ENCODE results near the gene PTPRN2.
"Not testable (repeated sequence)": the region's sequence is repeated elsewhere in the genome, so short reads cannot be mapped to it uniquely, and the experiment has no call there.

Gene PTPRN2

GRCh38 chr7:157565201-157565626 is 1022.4 kb downstream of the PTPRN2 start:
- in situ Hi-C loops (cut with MboI; ENCODE audit: low pct_unique_long_range_greater_than_20kb, low sequenced_read_pairs, unreplicated experiment) = no loop called here
- DNase-seq (ENCODE audit: low spot score) = no peak
- TF ChIP-seq CTCF (IDR thresholded peaks at IDR 0.05; ENCODE audit: extremely low read depth, insufficient read depth, missing control alignments) = no peak

GRCh38 chr7:157564517-157565177 is 1023.0 kb downstream of the PTPRN2 start:
- no peak for TF ChIP-seq CTCF (IDR thresholded peaks at IDR 0.05; ENCODE audit: extremely low read depth, insufficient read depth, missing control alignments)
- in situ Hi-C loops (cut with MboI; ENCODE audit: low pct_unique_long_range_greater_than_20kb, low sequenced_read_pairs, unreplicated experiment) = no loop called here
- no peak for DNase-seq (ENCODE audit: low spot score)

GRCh38 chr7:157563467-157564135 is 1024.0 kb downstream of the PTPRN2 start:
- DNase-seq (ENCODE audit: low spot score); in situ Hi-C loops (cut with MboI; ENCODE audit: low pct_unique_long_range_greater_than_20kb, low sequenced_read_pairs, unreplicated experiment): not testable (repeated sequence)

GRCh38 chr7:157562522-157563398 is 1024.9 kb downstream of the PTPRN2 start:
- in situ Hi-C loops (cut with MboI; ENCODE audit: low pct_unique_long_range_greater_than_20kb, low sequenced_read_pairs, unreplicated experiment); DNase-seq (ENCODE audit: low spot score): not testable (repeated sequence)

GRCh38 chr7:157561816-157562410 is 1025.7 kb downstream of the PTPRN2 start:
- in situ Hi-C loops (cut with MboI; ENCODE audit: low pct_unique_long_range_greater_than_20kb, low sequenced_read_pairs, unreplicated experiment) = no loop called here
- DNase-seq (ENCODE audit: low spot score) = no peak
- no peak for TF ChIP-seq CTCF (IDR thresholded peaks at IDR 0.05; ENCODE audit: extremely low read depth, insufficient read depth, missing control alignments)

GRCh38 chr7:157561523-157561785 is 1026.2 kb downstream of the PTPRN2 start:
- DNase-seq (ENCODE audit: low spot score) = no peak
- in situ Hi-C loops (cut with MboI; ENCODE audit: low pct_unique_long_range_greater_than_20kb, low sequenced_read_pairs, unreplicated experiment) = no loop called here
- TF ChIP-seq CTCF (IDR thresholded peaks at IDR 0.05; ENCODE audit: extremely low read depth, insufficient read depth, missing control alignments) = no peak

GRCh38 chr7:157560710-157561522 is 1026.7 kb downstream of the PTPRN2 start:
- no peak for DNase-seq (ENCODE audit: low spot score)
- TF ChIP-seq CTCF (IDR thresholded peaks at IDR 0.05; ENCODE audit: extremely low read depth, insufficient read depth, missing control alignments) = no peak
- in situ Hi-C loops (cut with MboI; ENCODE audit: low pct_unique_long_range_greater_than_20kb, low sequenced_read_pairs, unreplicated experiment) = no loop called here
